Mammary epithelial cell (primary cell): ENCODE results near the gene HSPBAP1.

Experiments
- CTCF ChIP-seq, 2 donors: IDR thresholded peaks in 1 of 2; conservative IDR thresholded peaks in 1 of 2; 2 replicates each; pipeline ENCODE4 v1.5.1; 2011 to 2012; ENCODE audit warnings: inconsistent platforms in 2 of 2, low read length in 2 of 2, mild to moderate bottlenecking in 2 of 2, control low read depth in 1 of 2, low read depth in 1 of 2; ENCODE audit not compliant: insufficient read depth in 1 of 2; ENCODE audit errors: extremely low read depth in 1 of 2
- EZH2 ChIP-seq: IDR thresholded peaks from 2 replicates; pipeline ENCODE4 v1.6.1; 2012; ENCODE audit warnings: low read length, inconsistent platforms, borderline replicate concordance

- TF ChIP-seq CTCF (conservative IDR thresholded peaks at IDR 0.05 in 1 of 2, IDR thresholded peaks at IDR 0.05 in 1 of 2; ENCODE audit: extremely low read depth in 1 of 2, insufficient read depth in 1 of 2, low read depth in 1 of 2, low read length in 2 of 2) (no peak), EZH2 (no peak)
Observed at GRCh38 chr3:122772827-122773226, 20.8 kb downstream of the HSPBAP1 start.
